Ovary (tissue), 3 donors: ENCODE results near the gene CIDEA.

ENCODE experiments used
- POLR2A ChIP-seq: fragments of 450-650 bp; IDR thresholded peaks from one replicate; pipeline ENCODE4 v1.6.1; 2017; ENCODE audit warnings: antibody characterized with exemption, mild to moderate bottlenecking, moderate library complexity
- TF ChIP-seq, protein P1 (sequence below), 3 donors: fragments of 450-650 bp in 2 of 3; fragments of 200-600 bp in 1 of 3; IDR thresholded peaks; one replicate each; pipeline versions ENCODE4 v1.5.1 to v1.8.0; 2016 to 2022; ENCODE audit warnings: antibody characterized with exemption in 3 of 3, mild to moderate bottlenecking in 1 of 3
- donor health status: DM: no; HTN: no; CAD: no.

GRCh38 chr18:12306752-12307700 lies 52.9 kb downstream of the CIDEA start:
- TF ChIP-seq, protein P1, sequence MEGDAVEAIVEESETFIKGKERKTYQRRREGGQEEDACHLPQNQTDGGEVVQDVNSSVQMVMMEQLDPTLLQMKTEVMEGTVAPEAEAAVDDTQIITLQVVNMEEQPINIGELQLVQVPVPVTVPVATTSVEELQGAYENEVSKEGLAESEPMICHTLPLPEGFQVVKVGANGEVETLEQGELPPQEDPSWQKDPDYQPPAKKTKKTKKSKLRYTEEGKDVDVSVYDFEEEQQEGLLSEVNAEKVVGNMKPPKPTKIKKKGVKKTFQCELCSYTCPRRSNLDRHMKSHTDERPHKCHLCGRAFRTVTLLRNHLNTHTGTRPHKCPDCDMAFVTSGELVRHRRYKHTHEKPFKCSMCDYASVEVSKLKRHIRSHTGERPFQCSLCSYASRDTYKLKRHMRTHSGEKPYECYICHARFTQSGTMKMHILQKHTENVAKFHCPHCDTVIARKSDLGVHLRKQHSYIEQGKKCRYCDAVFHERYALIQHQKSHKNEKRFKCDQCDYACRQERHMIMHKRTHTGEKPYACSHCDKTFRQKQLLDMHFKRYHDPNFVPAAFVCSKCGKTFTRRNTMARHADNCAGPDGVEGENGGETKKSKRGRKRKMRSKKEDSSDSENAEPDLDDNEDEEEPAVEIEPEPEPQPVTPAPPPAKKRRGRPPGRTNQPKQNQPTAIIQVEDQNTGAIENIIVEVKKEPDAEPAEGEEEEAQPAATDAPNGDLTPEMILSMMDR (IDR thresholded peaks at IDR 0.05): peak in 1 of 3 donors; percentile 14
- peak; percentile 7 for TF ChIP-seq POLR2A
